HCT116 (cell line): ENCODE results near the gene CHMP1B. TPM values are rescaled to one million over a fixed set of nuclear protein-coding genes. Genes with fewer than 3 reads are reported as not detected.

Experiments used
- ATAC-seq: fragments of 200-7000 bp; cut with Tn5 transposase; 2 replicates; pipeline ENCODE4 v1.9.1; 2020; ENCODE audit warnings: mild to moderate bottlenecking, moderate library complexity
- BruUV-seq: library from RNA; stranded (reverse); fragments of 400-500 nt; replicated peaks from 2 replicates; lab custom pipeline; 2021; lab: Mats Ljungman, UMichigan
- CTCF ChIA-PET: fragments of 300-600 bp; sonication (Branson Sonifier 250); formaldehyde crosslinking; loops from one replicate; lab custom pipeline; 2021; ENCODE audit warnings: antibody characterized with exemption; lab: Charles Lee
- POLR2A ChIA-PET: fragments of 300-600, 350-600 bp; sonication (Branson Sonifier 250); formaldehyde crosslinking; loops from one replicate; lab custom pipeline; 2021; ENCODE audit warnings: antibody characterized with exemption; lab: Charles Lee
- RAD21 ChIA-PET, 2 experiments: fragments of 300-600 bp; sonication (Branson Sonifier 250); formaldehyde crosslinking; loops; one replicate each; lab custom pipeline; 2023; ENCODE audit warnings: low total read pairs in 2 of 2; ENCODE audit not compliant: uncharacterized antibody in 2 of 2, unreplicated experiment in 2 of 2, low non-redundant PET in 1 of 2; lab: Charles Lee
- DNase-seq: peaks from one replicate; pipeline ENCODE4 v3.0.0-alpha.2; 2010; ENCODE audit warnings: low read depth, low spot score
- H2AFZ ChIP-seq: fragments of 200-600 bp; shearing (Covaris generic), sonication (generic); 2 replicates; pipeline ENCODE4 v1.6.1; 2017; ENCODE audit warnings: low read depth, mixed run types, mixed read lengths, antibody characterized with exemption, low read length; ENCODE audit not compliant: poor library complexity, severe bottlenecking
- H3K27ac ChIP-seq: 2 replicates; pipeline ENCODE4 v1.5.1; 2012; ENCODE audit warnings: low read depth, low read length
- H3K27me3 ChIP-seq: fragments of 200-600 bp; sonication (generic); 2 replicates; pipeline ENCODE4 v1.6.1; 2016; ENCODE audit warnings: mixed run types, low read length, mixed read lengths; ENCODE audit not compliant: insufficient read depth
- H3K36me3 ChIP-seq, 2 experiments: fragments of 200-500 bp in 1 of 2; fragments of 200-600 bp in 1 of 2; sonication (Bioruptor generic) in 1 of 2; sonication (generic) in 1 of 2; 2 replicates each; pipeline versions ENCODE4 v1.5.1 to v1.6.1; 2014 to 2016; ENCODE audit warnings: low read length in 2 of 2, inconsistent platforms in 1 of 2, mixed read lengths in 1 of 2, mixed run types in 1 of 2; ENCODE audit not compliant: insufficient read depth in 2 of 2, control insufficient read depth in 1 of 2
- H3K4me1 ChIP-seq, 2 experiments: fragments of 200-600 bp in 1 of 2; sonication (generic) in 1 of 2; 2 replicates each; pipeline versions ENCODE4 v1.5.1 to v1.6.1; 2012 to 2017; ENCODE audit warnings: low read length in 2 of 2, inconsistent platforms in 1 of 2, mild to moderate bottlenecking in 1 of 2, mixed read lengths in 1 of 2, mixed run types in 1 of 2, moderate library complexity in 1 of 2; ENCODE audit not compliant: insufficient read depth in 2 of 2, control insufficient read depth in 1 of 2
- H3K4me2 ChIP-seq: fragments of 200-600 bp; sonication (generic); 2 replicates; pipeline ENCODE4 v1.6.1; 2017; ENCODE audit warnings: mixed run types, low read length, mixed read lengths
- H3K4me3 ChIP-seq, 2 experiments: fragments of 200-600 bp in 1 of 2; sonication (generic) in 1 of 2; replicated peaks in 1 of 2; 2 replicates each; pipeline ENCODE4 v1.5.1; 2011 to 2016; ENCODE audit warnings: low read length in 2 of 2, control low read depth in 1 of 2, low read depth in 1 of 2, mild to moderate bottlenecking in 1 of 2, mixed read lengths in 1 of 2, mixed run types in 1 of 2
- H3K79me2 ChIP-seq: fragments of 200-600 bp; sonication (generic); 2 replicates; pipeline ENCODE4 v1.6.1; 2017; ENCODE audit warnings: mild to moderate bottlenecking, mixed run types, low read length, moderate library complexity, mixed read lengths; ENCODE audit not compliant: insufficient read depth
- H3K9ac ChIP-seq: fragments of 200-600 bp; sonication (generic); 2 replicates; pipeline ENCODE4 v1.6.1; 2016; ENCODE audit warnings: low read length, mixed read lengths
- H3K9me2 ChIP-seq: fragments of 200-600 bp; sonication (generic), shearing (Covaris generic); 2 replicates; pipeline ENCODE4 v1.6.1; 2017; ENCODE audit warnings: mixed run types, mild to moderate bottlenecking, moderate library complexity; ENCODE audit not compliant: insufficient read depth
- H3K9me3 ChIP-seq, 2 experiments: fragments of 200-500 bp in 1 of 2; fragments of 200-600 bp in 1 of 2; sonication (Bioruptor generic) in 1 of 2; sonication (generic) in 1 of 2; 2 replicates each; pipeline ENCODE4 v1.6.1; 2014 to 2017; ENCODE audit warnings: low read length in 2 of 2, mixed read lengths in 2 of 2, inconsistent platforms in 1 of 2, low read depth in 1 of 2, mild to moderate bottlenecking in 1 of 2, mixed run types in 1 of 2, moderate library complexity in 1 of 2; ENCODE audit not compliant: control insufficient read depth in 1 of 2, insufficient read depth in 1 of 2
- H4K20me1 ChIP-seq: fragments of 200-600 bp; sonication (generic), shearing (Covaris generic); 2 replicates; pipeline ENCODE4 v1.6.1; 2017; ENCODE audit warnings: mixed run types, mild to moderate bottlenecking, moderate library complexity; ENCODE audit not compliant: insufficient read depth
- CBX3 ChIP-seq: IDR thresholded peaks from 2 replicates; pipeline ENCODE4 v1.6.1; 2012; ENCODE audit warnings: low read depth
- CEBPB ChIP-seq: IDR thresholded peaks from 2 replicates; pipeline ENCODE4 v1.6.1; 2012; ENCODE audit warnings: low read depth
- EZH2phosphoT487 ChIP-seq: fragments of 200-600 bp; IDR thresholded peaks from 2 replicates; pipeline ENCODE4 v1.6.1; 2018; ENCODE audit warnings: antibody characterized with exemption, borderline replicate concordance
- FOSL1 ChIP-seq: IDR thresholded peaks from 2 replicates; pipeline ENCODE4 v1.6.1; 2012; ENCODE audit warnings: low read depth
- MAX ChIP-seq: IDR thresholded peaks from 2 replicates; pipeline ENCODE4 v1.6.1; 2012
- POLR2A ChIP-seq: IDR thresholded peaks from 2 replicates; pipeline ENCODE4 v1.7.0; 2011; ENCODE audit warnings: borderline replicate concordance; ENCODE audit not compliant: insufficient read depth, insufficient read length; ENCODE audit errors: extremely low read depth
- SP1 ChIP-seq: IDR thresholded peaks from 2 replicates; pipeline ENCODE4 v1.6.1; 2012; ENCODE audit warnings: low read depth
- intact Hi-C: fragments of 100-400 bp; cut with micrococcal nuclease; formaldehyde crosslinking; loops from 2 replicates; pipeline ENCODE4 v1.10.0; 2022
- total RNA-seq: library from RNA; stranded (reverse); gene quantifications from one replicate; pipeline ENCODE4 v1.2.1, GENCODE V29; 2021; ENCODE audit not compliant: unreplicated experiment

The CHMP1B gene
- total RNA-seq, 1 experiment from 2014 or later = 30.3 TPM

- H4K20me1 ChIP-seq = no peaks in the 10 kb centered on the region
- ATAC-seq (no peak), DNase-seq (no peak)
- H3K27me3 ChIP-seq = 0 out of 2 replicates have a peak, but pooled peaks cover 3% of the 10 kb centered on the region
- no TSS peak for BruUV-seq
- no peak for TF ChIP-seq CBX3
- no peak for TF ChIP-seq MAX
- no peak overlapping the region for H2AFZ ChIP-seq
- H3K4me3 ChIP-seq = no peak overlapping the region
- peaks cover 13 to 16% of the 10 kb centered on the region in 2 experiments for H3K4me1 ChIP-seq
- RAD21 ChIA-PET = no interaction called here
- no peaks in the 10 kb centered on the region for H3K79me2 ChIP-seq
- POLR2A ChIA-PET = interaction anchor here (1.2 kb wide), 1 partner anchor 46 kb away, joined by 3 read pairs; no protein-coding TSS in a partner anchor
- no peaks in the 10 kb centered on the region for H3K9me3 ChIP-seq
- no peak overlapping the region for H3K9ac ChIP-seq
- intact Hi-C loops = no loop called here
- H3K4me2 ChIP-seq = no peak overlapping the region
- CTCF ChIA-PET = no interaction called here
- no peaks in the 10 kb centered on the region for H3K36me3 ChIP-seq
- H3K27ac ChIP-seq = no peak overlapping the region
- H3K9me2 ChIP-seq = no peaks in the 10 kb centered on the region
These were observed 49.1 kb upstream of the CHMP1B start for GRCh38 chr18:11802158-11802557.

- Histone ChIP-seq H3K4me2 (no peak overlapping the region), H2AFZ (no peak overlapping the region), H3K4me1 (peaks cover 17 to 20% of the 10 kb centered on the region in 2 experiments)
- ATAC-seq = no peak
- BruUV-seq = no TSS peak
- CTCF ChIA-PET = no interaction called here
- no peak for TF ChIP-seq EZH2phosphoT487
- TF ChIP-seq FOSL1 = no peak
- TF ChIP-seq POLR2A = no peak
- TF ChIP-seq SP1 = no peak
- no peak for TF ChIP-seq CEBPB
- TF ChIP-seq, all 23 proteins: peak for 0
- Histone ChIP-seq H3K9me3 (no peaks in the 10 kb centered on the region), H3K27me3 (0 out of 2 replicates have a peak, but pooled peaks cover 3% of the 10 kb centered on the region), H3K27ac (no peak overlapping the region), H3K4me3 (no peak overlapping the region), H3K9me2 (no peaks in the 10 kb centered on the region), H3K79me2 (no peaks in the 10 kb centered on the region), H4K20me1 (no peaks in the 10 kb centered on the region), H3K36me3 (no peaks in the 10 kb centered on the region), H3K9ac (no peak overlapping the region)
- RAD21 ChIA-PET = no interaction called here
- intact Hi-C loops = no loop called here
- DNase-seq = no peak
- POLR2A ChIA-PET = interaction anchor here (1.2 kb wide), 1 partner anchor 46 kb away, joined by 3 read pairs; no protein-coding TSS in a partner anchor
These were observed 48.6 kb upstream of the CHMP1B start for GRCh38 chr18:11802586-11802985.
